GM18873 (cell line): ENCODE measurements around the gene PRKACA.

Experiments used
- ATAC-seq: cut with Tn5 transposase; IDR thresholded peaks from one replicate; pipeline ENCODE4 v1.9.1; 2021; ENCODE audit warnings: mild to moderate bottlenecking, moderate library complexity, moderate number of reproducible peaks; ENCODE audit not compliant: unreplicated experiment, low FRiP score

Gene PRKACA

DNA sequence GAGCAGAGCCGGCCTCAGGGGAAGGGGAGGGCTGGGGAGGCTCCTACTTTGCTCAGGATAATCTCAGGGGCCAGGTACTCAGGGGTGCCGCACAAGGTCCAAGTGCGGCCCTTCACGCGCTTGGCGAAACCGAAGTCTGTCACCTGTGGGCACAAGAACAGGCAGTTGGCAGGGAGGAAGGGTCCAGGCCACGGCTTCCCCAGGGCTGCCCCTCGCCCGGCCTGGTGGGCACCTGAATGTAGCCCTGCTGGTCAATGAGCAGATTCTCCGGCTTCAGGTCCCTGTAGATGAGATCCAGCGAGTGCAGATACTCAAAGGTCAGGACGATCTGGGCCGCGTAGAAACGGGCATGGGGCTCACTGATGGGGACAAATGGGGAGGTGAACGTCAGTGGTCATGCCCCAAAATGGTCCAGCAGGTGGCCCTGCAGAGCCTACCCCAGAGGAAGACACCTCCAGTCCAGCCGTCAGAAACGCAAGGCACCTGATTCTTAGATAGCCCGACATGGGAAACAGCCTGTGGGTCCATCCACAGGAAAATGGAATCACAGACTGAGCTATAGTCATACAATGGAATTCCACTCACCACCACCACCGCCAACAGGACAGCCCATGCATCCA is 19.9 kb downstream of the PRKACA start:
- ATAC-seq = no peak

DNA sequence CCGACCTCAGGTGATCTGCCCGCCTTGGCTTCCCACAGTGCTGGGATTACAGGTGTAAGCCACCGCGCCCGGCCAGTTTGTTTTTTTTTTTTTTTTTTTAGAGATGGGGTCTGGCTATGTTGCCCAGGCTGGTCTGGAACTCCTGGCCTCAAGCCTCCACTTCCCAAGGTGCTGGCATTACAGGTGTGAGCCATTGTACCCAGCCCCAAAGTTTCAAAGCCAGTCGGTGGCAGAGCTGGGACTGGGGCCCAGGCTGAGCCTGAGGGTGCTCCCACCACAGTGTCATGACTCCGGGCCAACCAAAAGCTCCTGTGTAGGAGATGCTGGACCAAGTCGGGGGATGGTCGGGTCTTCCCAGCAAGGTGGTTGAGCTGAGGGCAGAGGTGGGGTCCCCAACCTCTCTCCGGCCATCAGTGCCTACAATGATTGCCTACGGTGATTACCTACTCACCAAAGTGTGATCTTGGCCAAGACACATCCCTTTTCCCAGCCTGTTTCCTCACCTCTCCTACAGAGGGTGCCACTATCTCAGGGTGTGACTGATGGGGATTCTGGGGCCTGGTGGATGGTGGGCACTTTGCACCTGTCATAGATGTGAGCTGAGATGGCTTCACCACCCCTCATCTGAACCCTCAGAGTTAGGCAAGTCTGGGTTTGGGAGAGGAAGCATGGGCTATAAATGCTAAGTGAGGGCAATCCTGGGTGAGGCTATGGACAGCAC is 21.1 kb downstream of the PRKACA start:
- ATAC-seq = no peak

DNA sequence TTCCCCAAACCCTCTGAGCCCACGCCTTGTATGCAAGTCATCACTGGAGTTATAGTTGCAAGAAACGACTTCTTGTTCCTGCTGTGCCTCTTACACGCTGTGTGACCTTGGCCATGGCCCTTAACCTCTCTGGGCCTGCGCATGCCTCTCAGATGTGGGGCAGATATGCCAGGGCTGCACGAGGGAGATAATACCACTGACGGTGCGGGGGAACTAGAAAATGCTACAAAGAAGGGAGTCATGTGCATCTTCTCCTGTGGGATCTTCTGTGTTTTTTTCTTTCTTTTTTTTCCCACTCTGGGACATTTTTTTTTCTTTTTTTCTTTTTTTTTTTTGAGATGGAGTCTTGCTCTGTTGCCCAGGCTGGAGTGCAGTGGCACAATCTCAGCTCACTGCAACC is 22.7 kb downstream of the PRKACA start:
- ATAC-seq = no peak

DNA sequence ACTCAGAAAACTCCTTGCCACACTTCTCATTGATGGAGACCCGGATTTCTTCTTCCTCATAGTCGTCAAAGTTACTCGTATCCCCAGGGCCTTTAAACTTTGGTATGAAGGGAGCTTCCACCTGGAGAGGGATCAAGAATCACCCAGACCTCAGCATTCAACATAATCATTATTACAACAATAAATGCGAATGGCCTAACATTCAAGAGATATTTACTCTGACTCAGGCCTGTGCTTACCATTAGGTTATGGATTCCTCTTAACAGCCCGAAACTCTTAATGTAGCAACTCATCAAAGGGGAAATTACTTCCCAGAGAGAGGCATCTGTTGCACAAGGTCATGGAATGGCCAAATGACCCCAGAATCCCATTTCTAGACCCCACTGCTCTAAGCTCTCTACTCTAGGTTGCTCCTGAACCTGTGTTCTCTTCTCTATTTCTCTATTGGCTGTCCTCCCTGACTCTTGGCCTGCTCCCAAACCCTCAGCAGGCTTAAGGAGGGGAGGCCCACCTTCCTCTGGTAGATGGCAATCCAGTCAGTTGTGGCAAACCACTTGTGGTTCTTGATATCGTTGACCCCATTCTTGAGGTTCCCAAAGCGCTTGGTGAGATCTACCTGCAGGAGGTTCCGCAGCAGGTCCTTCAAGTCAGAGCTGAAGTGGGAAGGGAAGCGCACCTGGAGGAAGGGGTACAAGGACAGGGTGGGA is 24.3 kb downstream of the PRKACA start:
- no peak for ATAC-seq

DNA sequence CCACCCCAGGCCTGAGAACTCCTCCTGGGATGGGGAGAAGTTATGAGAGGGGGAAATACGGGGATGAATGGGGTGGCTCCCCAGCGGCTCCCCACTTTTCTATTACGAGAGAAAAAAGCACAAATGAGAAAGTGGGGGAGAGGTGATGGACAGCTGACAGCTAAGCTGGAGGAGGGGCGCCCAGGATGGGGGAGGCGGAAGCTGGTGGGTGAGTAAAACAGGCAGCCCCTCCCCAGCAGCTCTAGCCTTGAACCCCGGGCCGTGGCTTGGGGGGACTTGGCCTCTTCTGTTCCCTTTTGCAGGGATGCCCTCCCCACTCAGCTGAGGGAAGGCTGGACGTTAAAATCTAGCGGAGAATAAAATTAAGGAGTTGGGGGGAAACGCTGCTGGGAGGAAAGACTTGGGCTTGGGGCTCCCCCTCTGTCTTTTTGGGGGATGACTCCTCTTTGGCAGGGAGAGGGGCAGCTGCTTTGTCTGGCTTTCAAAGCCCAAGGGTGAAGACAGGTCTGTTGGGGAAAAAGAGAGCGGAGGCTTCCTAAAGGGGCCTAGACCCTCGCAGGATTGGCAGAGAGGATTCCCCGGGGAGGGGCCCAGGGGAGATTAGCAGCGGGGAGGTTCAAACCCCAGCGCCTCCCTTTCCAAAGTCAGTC is 25.6 kb downstream of the PRKACA start:
- no peak for ATAC-seq

GRCh38 chr19:14091081-14091812 is 26.3 kb downstream of the PRKACA start:
- ATAC-seq = no peak

GRCh38 chr19:14090509-14091080 is 27.0 kb downstream of the PRKACA start, which contains the start of gene SAMD1:
SAMD1 (minus strand) TSS chr19:14090751.
- ATAC-seq = no peak

DNA sequence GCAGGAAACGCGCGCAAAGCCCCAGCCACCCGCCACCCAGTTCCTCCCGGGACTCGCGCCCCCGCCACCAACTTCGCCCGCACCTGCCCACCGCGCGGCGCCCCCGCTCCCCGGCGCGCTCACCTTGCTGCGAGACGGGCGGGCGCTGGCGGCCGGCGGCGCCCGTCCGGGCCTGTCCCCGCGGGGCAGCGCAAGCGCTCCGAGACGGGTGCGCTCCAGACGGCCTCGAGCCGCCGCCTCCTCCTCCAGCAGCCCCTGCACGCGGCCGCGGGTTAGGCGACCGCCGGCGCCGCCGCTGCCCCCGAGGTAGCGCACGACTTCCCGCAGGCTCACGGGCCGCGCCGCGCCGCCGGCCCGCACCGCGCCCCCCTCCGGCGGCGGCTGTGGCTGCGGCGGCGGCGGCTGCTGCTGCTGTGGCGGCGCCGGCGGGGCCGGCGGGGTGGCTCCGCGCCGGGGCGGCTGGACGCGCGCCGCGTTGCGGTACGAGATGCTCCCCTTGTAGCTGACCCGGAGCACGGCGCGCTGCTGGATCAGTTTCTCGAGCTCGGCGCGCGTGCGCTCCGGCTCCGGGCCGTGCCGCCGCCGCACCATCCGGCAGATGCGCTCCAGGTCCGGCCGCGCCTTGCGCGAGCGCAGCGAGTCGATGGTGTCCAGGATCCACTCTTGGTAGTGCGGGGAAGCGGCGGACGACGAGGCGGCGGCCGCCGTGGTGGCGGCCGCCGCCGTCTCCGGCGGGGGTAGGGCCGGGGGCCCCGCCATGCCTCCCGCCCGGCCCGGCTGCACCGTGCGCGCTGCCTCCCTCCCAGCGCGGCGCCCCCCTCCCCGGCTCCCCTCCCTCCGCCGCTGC is 27.7 kb downstream of the PRKACA start:
- ATAC-seq = no peak

DNA sequence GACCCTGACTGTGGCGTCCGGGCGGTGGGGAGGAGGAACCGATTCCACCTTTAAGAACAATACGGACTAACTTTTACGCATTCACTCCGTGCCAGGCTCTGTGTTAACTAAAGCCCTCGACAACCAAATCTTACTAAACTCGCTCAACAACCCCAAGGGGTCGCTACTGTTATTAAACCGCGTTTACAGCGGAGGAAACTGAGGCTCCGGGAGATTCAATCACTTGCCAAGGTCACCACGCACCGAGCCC is 28.2 kb downstream of the PRKACA start:
- no peak for ATAC-seq

DNA sequence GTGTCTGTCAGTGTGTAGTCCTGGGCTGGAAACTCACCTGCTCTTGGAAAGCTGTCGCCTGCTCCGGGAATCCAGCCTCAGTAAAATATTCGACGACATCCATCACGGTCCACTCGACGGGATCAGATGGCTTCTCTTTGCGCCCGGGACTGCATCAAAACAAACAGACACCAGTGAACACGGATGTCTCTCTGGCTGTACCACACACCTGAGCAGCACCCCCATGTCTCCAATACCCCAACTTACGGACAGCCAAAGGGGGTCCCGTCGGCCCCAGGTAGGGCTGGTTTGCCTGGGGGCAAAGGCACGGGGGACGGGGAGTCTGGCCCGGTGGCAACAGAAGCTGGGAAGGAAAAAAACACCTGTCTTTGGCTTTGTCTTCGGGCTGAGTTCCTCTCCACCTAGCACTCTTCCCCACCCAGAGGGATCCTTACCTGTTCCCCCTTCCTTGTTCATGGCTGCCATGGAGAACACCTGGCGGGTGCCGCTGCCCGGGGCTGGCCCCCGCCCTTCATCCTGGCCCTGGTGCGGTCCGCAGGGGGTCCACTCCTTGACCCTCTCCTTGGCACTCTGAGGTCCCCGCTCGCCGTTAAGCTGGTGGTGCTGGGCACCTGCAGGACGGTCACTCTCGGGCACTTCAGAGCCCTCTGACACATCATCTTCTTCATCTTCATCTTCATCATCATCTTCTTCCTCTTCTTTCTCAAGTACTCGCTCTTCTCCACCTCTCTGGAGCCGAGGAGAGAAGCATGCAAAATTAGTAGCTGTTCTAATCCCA is 28.7 kb downstream of the PRKACA start:
- no peak for ATAC-seq

- no peak for ATAC-seq
These were observed 31.5 kb downstream of the PRKACA start for GRCh38 chr19:14086098-14086497.

GRCh38 chr19:14085309-14085995 is 32.1 kb downstream of the PRKACA start, which contains the start of gene C19orf67:
C19orf67 (minus strand) TSS chr19:14085783; CDS start chr19:14085627, 156 bp downstream.
- ATAC-seq = no peak

- no peak for ATAC-seq
These were observed 34.9 kb downstream of the PRKACA start for GRCh38 chr19:14082675-14082960.

- ATAC-seq = no peak
These were observed 35.5 kb downstream of the PRKACA start for GRCh38 chr19:14081797-14082674.

GRCh38 chr19:14080887-14081796 is 36.4 kb downstream of the PRKACA start:
- ATAC-seq = peak; percentile 89

DNA sequence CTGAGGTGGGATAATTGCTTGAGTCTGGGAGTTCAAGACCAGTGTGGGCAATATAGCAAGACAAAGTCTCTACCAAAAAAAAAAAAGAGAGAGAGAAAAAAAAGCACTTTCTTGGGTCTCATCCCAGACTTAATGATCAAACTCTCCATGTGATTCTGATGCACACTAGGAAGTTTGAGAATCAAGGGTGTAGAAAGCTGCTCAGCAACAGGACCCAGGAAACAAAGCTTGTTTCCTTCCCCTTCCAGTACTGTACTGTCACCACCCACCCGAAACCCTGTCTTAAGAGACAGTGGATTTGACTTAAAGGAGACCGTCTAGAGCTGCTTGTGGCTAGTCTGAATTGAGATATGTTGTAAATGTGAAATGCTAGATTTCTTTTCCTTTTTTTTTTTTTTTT is 39.2 kb downstream of the PRKACA start:
- ATAC-seq = no peak
